HepG2 (cell line): Measurements from ENCODE around the gene ZCCHC18. TPM values are rescaled to one million over a fixed set of nuclear protein-coding genes. Genes with fewer than 3 reads are reported as not detected.

ENCODE experiments used
- ATAC-seq: fragments of 200-7000 bp; cut with Tn5 transposase; 3 replicates; pipeline ENCODE4 v1.9.1; 2020; ENCODE audit warnings: mild to moderate bottlenecking, moderate library complexity
- BruUV-seq: library from RNA; stranded (reverse); fragments of 400-500 nt; replicated peaks from 2 replicates; lab custom pipeline; 2021; lab: Mats Ljungman, UMichigan
- CTCF ChIA-PET: fragments of 300-600 bp; formaldehyde crosslinking; extraction: SDS; loops from one replicate; lab custom pipeline; 2021; ENCODE audit warnings: low total read pairs, inconsistent platforms, low intra/inter-chr PET ratio; lab: Yijun Ruan, JAX
- POLR2A ChIA-PET: fragments of 350-600 bp; sonication (Branson Sonifier 250); formaldehyde crosslinking; loops from one replicate; lab custom pipeline; 2020; ENCODE audit warnings: antibody characterized with exemption, inconsistent platforms; lab: Yijun Ruan, JAX
- DNase-seq: peaks from one replicate; pipeline ENCODE4 v3.0.0-alpha.2; 2015; ENCODE audit warnings: low spot score
- FAIRE-seq: peaks from 3 replicates; lab custom pipeline; 2011; peaks lifted over from hg19 to GRCh38; lab: Jason Lieb, UNC
- H2AFZ ChIP-seq: one replicate; pipeline ENCODE4 v1.6.1; 2011; ENCODE audit warnings: low read length, inconsistent platforms
- H3K27ac ChIP-seq: fragments of 300-600 bp; 3 replicates; pipeline ENCODE4 v1.8.0; 2011; ENCODE audit warnings: mixed run types, mild to moderate bottlenecking, mixed read lengths, low read length, inconsistent platforms; ENCODE audit not compliant: insufficient read depth; ENCODE audit errors: extremely low read length
- H3K27me3 ChIP-seq, 2 experiments: fragments of 200-600 bp in 1 of 2; 2 replicates in 1 of 2; 3 replicates in 1 of 2; pipeline versions ENCODE4 v1.6.0 to v1.8.0; 2011; ENCODE audit warnings: low read length in 2 of 2, mild to moderate bottlenecking in 2 of 2, moderate library complexity in 2 of 2, inconsistent platforms in 1 of 2; ENCODE audit not compliant: insufficient read depth in 2 of 2, control insufficient read depth in 1 of 2
- H3K36me3 ChIP-seq, 2 experiments: fragments of 200-600 bp in 1 of 2; replicated peaks in 1 of 2; 2 replicates in 1 of 2; 3 replicates in 1 of 2; pipeline versions ENCODE4 v1.5.1 to v1.8.0; 2011; ENCODE audit warnings: low read length in 2 of 2, inconsistent platforms in 1 of 2; ENCODE audit not compliant: insufficient read depth in 2 of 2, control insufficient read depth in 1 of 2
- H3K4me1 ChIP-seq: 2 replicates; pipeline ENCODE4 v1.5.1; 2012; ENCODE audit warnings: low read length, inconsistent platforms; ENCODE audit not compliant: insufficient read depth
- H3K4me2 ChIP-seq: 2 replicates; pipeline ENCODE4 v1.6.0; 2011; ENCODE audit warnings: low read depth, low read length, inconsistent platforms
- H3K4me3 ChIP-seq, 3 experiments: fragments of 200-600 bp in 1 of 3; sonication (generic), shearing (Covaris generic) in 1 of 3; replicated peaks in 1 of 3; 2 replicates each; pipeline ENCODE4 v1.5.1; 2011 to 2016; ENCODE audit warnings: low read length in 3 of 3, inconsistent platforms in 2 of 3, low read depth in 2 of 3, mild to moderate bottlenecking in 2 of 3, control low read depth in 1 of 3, mixed read lengths in 1 of 3; ENCODE audit not compliant: insufficient read depth in 1 of 3
- H3K79me2 ChIP-seq: one replicate; pipeline ENCODE4 v1.6.1; 2011; ENCODE audit warnings: low read length, inconsistent platforms; ENCODE audit not compliant: insufficient read depth
- H3K9ac ChIP-seq: 2 replicates; pipeline ENCODE4 v1.6.0; 2011; ENCODE audit warnings: mild to moderate bottlenecking, low read depth, low read length, inconsistent platforms; ENCODE audit not compliant: insufficient read depth
- H3K9me3 ChIP-seq: 2 replicates; pipeline ENCODE4 v1.5.1; 2012; ENCODE audit warnings: mild to moderate bottlenecking, low read length
- H4K20me1 ChIP-seq: 2 replicates; pipeline ENCODE4 v1.6.0; 2011; ENCODE audit warnings: inconsistent platforms, mild to moderate bottlenecking, low read length, moderate library complexity; ENCODE audit not compliant: insufficient read depth
- EHMT2 ChIP-seq: fragments of 200-600 bp; sonication (generic); IDR thresholded peaks from 2 replicates; pipeline ENCODE4 v1.7.0; 2017; ENCODE audit warnings: antibody characterized with exemption, low read depth, low read length, borderline replicate concordance
- ELF3 ChIP-seq: IDR thresholded peaks from 2 replicates; pipeline ENCODE4 v1.6.1; 2016; ENCODE audit warnings: missing genetic modification reagents, missing compliant biosample characterization
- GABPB1 ChIP-seq: IDR thresholded peaks from 2 replicates; pipeline ENCODE4 v1.6.1; 2016; ENCODE audit warnings: mild to moderate bottlenecking, missing genetic modification reagents, moderate library complexity, missing compliant biosample characterization
- KLF16 ChIP-seq, 2 experiments: sonication (generic) in 1 of 2; formaldehyde crosslinking in 1 of 2; IDR thresholded peaks; 2 replicates each; pipeline versions ENCODE4 v1.6.1 to v1.8.0; 2016 to 2023; ENCODE audit warnings: missing genetic modification reagents in 2 of 2, missing compliant biosample characterization in 1 of 2
- KMT2B ChIP-seq: IDR thresholded peaks from 2 replicates; pipeline ENCODE4 v1.6.1; 2016; ENCODE audit warnings: missing genetic modification reagents, missing compliant biosample characterization
- MIER3 ChIP-seq: IDR thresholded peaks from 2 replicates; pipeline ENCODE4 v1.6.1; 2016; ENCODE audit warnings: missing compliant biosample characterization, borderline replicate concordance
- MYC ChIP-seq: sonication (generic); formaldehyde crosslinking; IDR thresholded peaks from 2 replicates; pipeline ENCODE4 v1.9.0; 2021; ENCODE audit warnings: missing genetic modification reagents, borderline replicate concordance
- PHF8 ChIP-seq: sonication (generic); formaldehyde crosslinking; IDR thresholded peaks from 2 replicates; pipeline ENCODE4 v1.5.0; 2020; ENCODE audit warnings: missing genetic modification reagents
- POLR2A ChIP-seq, 2 experiments: IDR thresholded peaks; 2 replicates each; pipeline ENCODE4 v1.6.1; 2011; ENCODE audit warnings: low read depth in 2 of 2, low read length in 2 of 2, mild to moderate bottlenecking in 1 of 2, moderate library complexity in 1 of 2; ENCODE audit not compliant: insufficient read depth in 1 of 2
- RARA ChIP-seq: IDR thresholded peaks from 2 replicates; pipeline ENCODE4 v1.6.1; 2016; ENCODE audit warnings: missing genetic modification reagents, missing compliant biosample characterization
- SMAD1 ChIP-seq: sonication (generic); formaldehyde crosslinking; IDR thresholded peaks from 2 replicates; pipeline ENCODE4 v1.4.0; 2020; ENCODE audit warnings: missing genetic modification reagents, low read depth, mild to moderate bottlenecking, borderline replicate concordance
- SRF ChIP-seq: IDR thresholded peaks from 2 replicates; pipeline ENCODE4 v1.6.1; 2011; ENCODE audit warnings: mild to moderate bottlenecking, low read depth, low read length, moderate library complexity
- TBX3 ChIP-seq: fragments of 450-650 bp; IDR thresholded peaks from 2 replicates; pipeline ENCODE4 v1.6.1; 2017; ENCODE audit warnings: antibody characterized with exemption, mild to moderate bottlenecking, inconsistent platforms, borderline replicate concordance
- XRCC5 ChIP-seq: fragments of 200-400 bp; formaldehyde crosslinking; optimal IDR thresholded peaks from 2 replicates; pipeline ENCODE3; 2017; ENCODE audit warnings: mild to moderate bottlenecking, low read length
- ZC3H13 ChIP-seq: sonication (generic); formaldehyde crosslinking; IDR thresholded peaks from 2 replicates; pipeline ENCODE4 v1.8.1; 2023; ENCODE audit warnings: mild to moderate bottlenecking, missing genetic modification reagents, moderate library complexity
- ZFP1 ChIP-seq: IDR thresholded peaks from 2 replicates; pipeline ENCODE4 v1.6.1; 2016
- ZNF24 ChIP-seq: fragments of 450-650 bp; IDR thresholded peaks from 2 replicates; pipeline ENCODE4 v1.6.1; 2017; ENCODE audit warnings: antibody characterized with exemption, mild to moderate bottlenecking
- ZNF563 ChIP-seq: sonication (generic); formaldehyde crosslinking; IDR thresholded peaks from 2 replicates; pipeline ENCODE4 v1.8.0; 2022; ENCODE audit warnings: mild to moderate bottlenecking, moderate library complexity, missing genetic modification reagents
- ZNF709 ChIP-seq: sonication (generic); formaldehyde crosslinking; IDR thresholded peaks from 2 replicates; pipeline ENCODE4 v1.5.0; 2020; ENCODE audit warnings: mild to moderate bottlenecking, missing genetic modification reagents
- WGBS: methylation state at CpG from one replicate; pipeline ENCODE4 v1.1.6; 2017; ENCODE audit warnings: low lambda C conversion rate; 5-methylcytosine and 5-hydroxymethylcytosine counted together
- in situ Hi-C: cut with HindIII; loops from 2 replicates; pipeline ENCODE4 v1.10.0; 2017; ENCODE audit warnings: low pct_unique_long_range_greater_than_20kb; ENCODE audit not compliant: extremely low pct_ligation_motif_present
- intact Hi-C: fragments of 100-400 bp; cut with micrococcal nuclease; formaldehyde crosslinking; loops from one replicate; pipeline ENCODE4 v1.10.0; 2022; ENCODE audit not compliant: unreplicated experiment
- polyA plus RNA-seq, 8 experiments: library from polyadenylated mRNA; depleted of rRNA in 3 of 8; stranded (reverse) in 7 of 8; unstranded in 1 of 8; fragments of >200 nt; fragmentation: Illumina TruSeq in 4 of 8; extraction: Trizol in 4 of 8; gene quantifications; 2 replicates each; pipeline versions ENCODE4 v1.2.1 to v1.2.3, GENCODE V29; 2011 to 2016; ENCODE audit warnings: low read depth in 4 of 8, missing spikeins in 1 of 8, mixed read lengths in 1 of 8; ENCODE audit not compliant: insufficient read depth in 1 of 8
- total RNA-seq, 5 experiments: library from RNA; depleted of rRNA; stranded (reverse); fragments of >200 nt; fragmentation: Illumina TruSeq; extraction: Trizol; gene quantifications; 2 replicates each; pipeline ENCODE4 v1.2.3, GENCODE V29; 2016; ENCODE audit warnings: low read depth in 1 of 5
- TF ChIP-seq, protein P1 (sequence below): IDR thresholded peaks from 2 replicates; pipeline ENCODE4 v1.4.0; 2020; ENCODE audit warnings: mild to moderate bottlenecking, missing genetic modification reagents

Gene ZCCHC18
- total and polyA plus RNA-seq, 2 of the 13 experiments (the other 11 are each of a cell fraction or from before 2014, with no cell fraction given) = 0.18 to 0.33 TPM

DNA sequence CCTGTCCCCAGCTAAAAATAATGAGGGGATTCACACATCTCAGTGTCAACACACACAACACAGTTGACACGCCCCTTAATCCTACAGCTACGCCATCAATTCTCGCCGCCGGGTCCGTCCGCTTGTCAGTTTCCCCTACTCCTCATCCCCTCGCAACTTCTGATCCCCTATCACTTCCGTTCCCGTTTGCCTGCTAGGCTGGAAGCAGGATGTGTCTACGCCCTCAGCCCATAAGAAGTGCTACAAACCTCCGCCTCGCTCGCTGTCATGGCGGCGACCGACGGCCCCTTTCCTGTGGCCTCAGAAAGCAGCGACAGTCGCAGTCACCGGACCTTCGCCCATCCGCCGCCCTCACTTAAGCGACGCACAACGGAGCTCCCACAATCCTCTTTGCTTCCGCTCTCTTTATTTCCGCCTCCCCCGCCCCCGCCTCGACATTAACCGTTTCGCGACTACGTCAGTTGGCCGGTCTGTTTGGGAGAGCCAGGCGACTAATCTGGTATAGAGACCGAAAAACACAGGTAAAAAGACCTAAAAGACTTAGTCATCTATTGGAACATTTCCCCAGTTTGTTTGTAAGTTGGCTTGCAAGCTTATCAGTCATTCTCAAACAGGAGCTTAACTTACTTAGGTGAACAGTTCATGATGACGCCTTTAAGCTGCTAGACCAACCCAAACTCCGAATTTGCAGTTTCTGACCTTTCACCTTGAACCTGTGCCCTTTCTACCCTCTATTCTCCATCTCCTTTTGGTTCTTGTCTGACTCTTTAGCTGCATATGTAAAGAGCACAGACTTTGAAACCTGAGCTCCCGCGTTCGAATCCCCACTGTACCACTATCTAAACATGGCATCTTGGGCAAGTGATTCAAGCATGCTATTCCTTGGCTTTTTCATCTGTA, 44.6 kb downstream of the ZCCHC18 start, which contains the start of gene SLC25A53:
Gene SLC25A53, minus strand, starts transcription at position 380 of the 900 bp plus-strand sequence. CDS start 51,752 bp downstream, outside the sequence.
- Histone ChIP-seq H3K36me3 (no peaks in the 10 kb centered on the region), H3K4me3 (peak within 1 kb of the TSS; percentile 75 to 82 (median 77)), H3K27me3 (no peaks in the 10 kb centered on the region), H3K9ac (peak within 1 kb of the TSS; percentile 80), H3K9me3 (no peaks in the 10 kb centered on the region), H3K79me2 (no peaks in the 10 kb centered on the region), H3K4me1 (0 out of 2 replicates have a peak, but pooled peaks cover 5% of the 10 kb centered on the region), H3K4me2 (peak within 1 kb of the TSS; percentile 49), H3K27ac (peak within 1 kb of the TSS; percentile 90), H2AFZ (peak within 1 kb of the TSS; percentile 93), H4K20me1 (no peaks in the 10 kb centered on the region)
- intact Hi-C loops = no loop called here
- no peak for FAIRE-seq
- WGBS = under 1% methylated on average over 30 of the region's 44 CpGs
- CTCF ChIA-PET = no interaction called here
- ATAC-seq = peak; percentile 98
- BruUV-seq = TSS peak; percentile 94
- POLR2A ChIA-PET = interaction anchor here (0.9 to 1.8 kb wide), 3 partner anchors 9 to 470 kb away, joined by 3 to 30 read pairs (median 4); partner anchors contain the start of gene FAM199X
- DNase-seq = peak; percentile 70
- in situ Hi-C loops = loop anchor here (25.0 kb wide), 1 partner anchor 470 kb away; the partner anchor contains the start of gene MORF4L2
- TF ChIP-seq POLR2A (IDR thresholded peaks at IDR 0.05; ENCODE audit: insufficient read depth in 1 of 2, low read depth in 2 of 2, low read length in 2 of 2) (peak; percentile 61 to 64), XRCC5 (peak; percentile 77), ELF3 (CRISPR knock-in tag) (peak; percentile 60; the same call in 1 of the 2 replicates), ZC3H13 (CRISPR knock-in tag) (no peak), RARA (CRISPR knock-in tag) (0 out of 2 replicates have a peak, but pooled peaks have one; percentile 4), MYC (CRISPR knock-in tag) (peak; percentile 20; the same call in 1 of the 2 replicates), SMAD1 (CRISPR knock-in tag) (no peak), EHMT2 (no peak), KLF16 (CRISPR knock-in tag; IDR thresholded peaks at IDR 0.05) (peak in 1 of 2 experiments; percentile 60; a peak in 1 of 4 replicates), ZNF709 (peak; percentile 58; the same call in 1 of the 2 replicates), KMT2B (CRISPR knock-in tag) (peak; percentile 89), ZFP1 (CRISPR knock-in tag) (no peak), ZNF563 (CRISPR knock-in tag) (peak; percentile 70; the same call in 1 of the 2 replicates), MIER3 (CRISPR knock-in tag) (0 out of 2 replicates have a peak, but pooled peaks have one; percentile 21), TBX3 (peak; percentile 62; the same call in 1 of the 2 replicates), ZNF24 (no peak; the same call in 1 of the 2 replicates), PHF8 (peak; percentile 74), GABPB1 (CRISPR knock-in tag) (peak; percentile 97), SRF (0 out of 2 replicates have a peak, but pooled peaks have one; percentile 34)
- TF ChIP-seq, protein P1, sequence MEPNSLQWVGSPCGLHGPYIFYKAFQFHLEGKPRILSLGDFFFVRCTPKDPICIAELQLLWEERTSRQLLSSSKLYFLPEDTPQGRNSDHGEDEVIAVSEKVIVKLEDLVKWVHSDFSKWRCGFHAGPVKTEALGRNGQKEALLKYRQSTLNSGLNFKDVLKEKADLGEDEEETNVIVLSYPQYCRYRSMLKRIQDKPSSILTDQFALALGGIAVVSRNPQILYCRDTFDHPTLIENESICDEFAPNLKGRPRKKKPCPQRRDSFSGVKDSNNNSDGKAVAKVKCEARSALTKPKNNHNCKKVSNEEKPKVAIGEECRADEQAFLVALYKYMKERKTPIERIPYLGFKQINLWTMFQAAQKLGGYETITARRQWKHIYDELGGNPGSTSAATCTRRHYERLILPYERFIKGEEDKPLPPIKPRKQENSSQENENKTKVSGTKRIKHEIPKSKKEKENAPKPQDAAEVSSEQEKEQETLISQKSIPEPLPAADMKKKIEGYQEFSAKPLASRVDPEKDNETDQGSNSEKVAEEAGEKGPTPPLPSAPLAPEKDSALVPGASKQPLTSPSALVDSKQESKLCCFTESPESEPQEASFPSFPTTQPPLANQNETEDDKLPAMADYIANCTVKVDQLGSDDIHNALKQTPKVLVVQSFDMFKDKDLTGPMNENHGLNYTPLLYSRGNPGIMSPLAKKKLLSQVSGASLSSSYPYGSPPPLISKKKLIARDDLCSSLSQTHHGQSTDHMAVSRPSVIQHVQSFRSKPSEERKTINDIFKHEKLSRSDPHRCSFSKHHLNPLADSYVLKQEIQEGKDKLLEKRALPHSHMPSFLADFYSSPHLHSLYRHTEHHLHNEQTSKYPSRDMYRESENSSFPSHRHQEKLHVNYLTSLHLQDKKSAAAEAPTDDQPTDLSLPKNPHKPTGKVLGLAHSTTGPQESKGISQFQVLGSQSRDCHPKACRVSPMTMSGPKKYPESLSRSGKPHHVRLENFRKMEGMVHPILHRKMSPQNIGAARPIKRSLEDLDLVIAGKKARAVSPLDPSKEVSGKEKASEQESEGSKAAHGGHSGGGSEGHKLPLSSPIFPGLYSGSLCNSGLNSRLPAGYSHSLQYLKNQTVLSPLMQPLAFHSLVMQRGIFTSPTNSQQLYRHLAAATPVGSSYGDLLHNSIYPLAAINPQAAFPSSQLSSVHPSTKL (CRISPR knock-in tag) = peak; percentile 21; the same call in 1 of the 2 replicates
